Skin epidermis (tissue), 12 donors: Measurements from ENCODE around the gene RFK.

Experiments
- H3K27ac ChIP-seq, 21 experiments: fragments of 200-600 bp; sonication (generic) in 11 of 21; one replicate each; pipeline ENCODE4 v1.5.0; 2020; ENCODE audit warnings: mild to moderate bottlenecking in 3 of 21, inconsistent platforms in 2 of 21, moderate library complexity in 2 of 21
- H3K4me3 ChIP-seq, 7 experiments: fragments of 200-600 bp; sonication (generic) in 2 of 7; one replicate each; pipeline ENCODE4 v1.5.0; 2020; ENCODE audit warnings: inconsistent platforms in 2 of 7, mild to moderate bottlenecking in 2 of 7, moderate library complexity in 1 of 7

Gene RFK

DNA sequence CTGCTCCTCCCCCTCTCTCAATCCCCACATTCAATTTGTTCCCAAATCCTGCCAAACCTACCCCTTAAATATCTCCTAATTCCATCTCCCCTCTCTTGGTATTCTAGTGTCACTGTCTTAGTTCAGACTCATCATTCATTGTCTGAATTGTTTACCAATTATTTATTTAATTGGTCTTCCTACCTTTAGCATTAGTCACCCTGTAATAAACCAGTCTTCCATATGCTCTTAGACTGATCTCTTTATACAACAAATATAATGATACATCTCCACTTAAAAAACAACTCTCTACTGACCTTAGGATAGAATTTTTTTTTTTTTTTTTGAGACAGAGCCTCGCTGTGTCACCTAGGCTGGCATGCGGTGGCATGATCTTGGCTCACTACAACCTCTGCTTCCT lies 51.4 kb downstream of the RFK start:
- no peak overlapping the region for H3K4me3 ChIP-seq
- H3K27ac ChIP-seq = no peak overlapping the region

- H3K4me3 ChIP-seq = no peak overlapping the region
- no peak overlapping the region for H3K27ac ChIP-seq
Measured at GRCh38 chr9:76342201-76342600, 52.0 kb downstream of the RFK start.

GRCh38 chr9:76341616-76342015 lies 52.6 kb downstream of the RFK start:
- H3K27ac ChIP-seq = no peak overlapping the region
- H3K4me3 ChIP-seq = no peak overlapping the region

GRCh38 chr9:76338418-76338817 lies 55.8 kb downstream of the RFK start:
- no peak overlapping the region for H3K27ac ChIP-seq

DNA sequence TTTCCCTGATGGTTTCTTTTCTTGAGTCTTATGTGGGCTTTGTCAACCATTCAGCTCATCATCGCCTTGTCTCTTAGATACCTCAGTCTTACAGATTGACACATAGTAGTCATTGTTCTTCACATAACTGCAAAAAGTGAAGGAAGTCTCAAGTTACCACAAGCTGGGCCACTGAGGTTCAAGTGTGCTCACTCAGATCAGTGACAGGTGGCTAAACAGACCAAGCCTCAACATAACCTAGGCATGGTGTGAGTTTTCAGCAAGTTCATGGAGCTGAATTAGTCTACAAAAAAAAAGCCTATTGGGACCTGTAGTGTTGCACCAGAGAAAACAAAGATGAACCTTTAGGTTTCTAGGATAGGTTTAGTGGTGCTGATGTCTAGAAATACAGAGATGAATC lies 58.2 kb downstream of the RFK start:
- no peak overlapping the region for H3K4me3 ChIP-seq
- H3K27ac ChIP-seq = no peak overlapping the region

More at GRCh38 chr9:76338418-76338817, 55.8 kb downstream of the RFK start:
- no peak overlapping the region for H3K4me3 ChIP-seq
